Glutamatergic neuron (in vitro differentiated cells): ENCODE results near the gene CCDC61. TPM values are rescaled to one million over a fixed set of nuclear protein-coding genes. Genes with fewer than 3 reads are reported as not detected.

Experiments used
- DNase-seq: peaks from one replicate; pipeline ENCODE4 v3.0.0; 2022
- H3K27ac Mint-ChIP-seq: one replicate; pipeline ENCODE4 v1.8.0; 2020; ENCODE audit warnings: mild to moderate bottlenecking, mixed read lengths, inconsistent platforms; ENCODE audit not compliant: unreplicated experiment
- H3K27me3 Mint-ChIP-seq: one replicate; pipeline ENCODE4 v1.8.0; 2020; ENCODE audit warnings: mild to moderate bottlenecking, moderate library complexity, mixed read lengths, inconsistent platforms; ENCODE audit not compliant: unreplicated experiment
- H3K36me3 Mint-ChIP-seq: one replicate; pipeline ENCODE4 v1.8.0; 2020; ENCODE audit warnings: mild to moderate bottlenecking, mixed read lengths, inconsistent platforms; ENCODE audit not compliant: unreplicated experiment
- H3K4me1 Mint-ChIP-seq: one replicate; pipeline ENCODE4 v1.8.0; 2020; ENCODE audit warnings: mild to moderate bottlenecking, low read depth, mixed read lengths, inconsistent platforms; ENCODE audit not compliant: unreplicated experiment
- H3K4me3 Mint-ChIP-seq: one replicate; pipeline ENCODE4 v1.8.0; 2020; ENCODE audit warnings: mild to moderate bottlenecking, mixed read lengths, inconsistent platforms; ENCODE audit not compliant: unreplicated experiment
- H3K9me3 Mint-ChIP-seq: one replicate; pipeline ENCODE4 v1.8.0; 2020; ENCODE audit warnings: mild to moderate bottlenecking, moderate library complexity, mixed read lengths, inconsistent platforms; ENCODE audit not compliant: unreplicated experiment
- CTCF ChIP-seq: fragments of 200-600 bp; sonication (generic); IDR thresholded peaks from one replicate; pipeline ENCODE4 v1.5.0; 2021; ENCODE audit not compliant: partially characterized antibody, unreplicated experiment
- total RNA-seq: library from RNA; stranded (reverse); fragmentation: NEBNext Ultra II Directional; extraction: Animal tissue kit (Norgen Biotek cat#: 25700); gene quantifications from one replicate; pipeline ENCODE4 v1.2.1, GENCODE V29; 2021; ENCODE audit not compliant: unreplicated experiment

CCDC61 gene
- total RNA-seq, 1 donor from 2014 or later: 33.5 TPM

- TF ChIP-seq CTCF: no peak
- Mint-ChIP-seq H3K36me3 (peaks cover 5% of the 10 kb centered on the region), H3K27me3 (peaks cover 4% of the 10 kb centered on the region), H3K9me3 (no peaks in the 10 kb centered on the region), H3K4me1 (no peaks in the 10 kb centered on the region), H3K4me3 (no peak overlapping the region), H3K27ac (no peak overlapping the region)
- DNase-seq: no peak
Observed at GRCh38 chr19:46031781-46032596, 36.7 kb downstream of the CCDC61 start.

- TF ChIP-seq CTCF: no peak
- DNase-seq: no peak
- H3K4me1 Mint-ChIP-seq: no peaks in the 10 kb centered on the region
- H3K36me3 Mint-ChIP-seq: peaks cover 9% of the 10 kb centered on the region
- H3K9me3 Mint-ChIP-seq: no peaks in the 10 kb centered on the region
- H3K27ac Mint-ChIP-seq: no peak overlapping the region
- H3K27me3 Mint-ChIP-seq: peaks cover 4% of the 10 kb centered on the region
- no peak overlapping the region for H3K4me3 Mint-ChIP-seq
Observed at GRCh38 chr19:46032597-46033025, 37.3 kb downstream of the CCDC61 start.

- H3K9me3 Mint-ChIP-seq: no peaks in the 10 kb centered on the region
- H3K4me1 Mint-ChIP-seq: no peaks in the 10 kb centered on the region
- no peak overlapping the region for H3K27ac Mint-ChIP-seq
- peaks cover 9% of the 10 kb centered on the region for H3K36me3 Mint-ChIP-seq
- no peak for DNase-seq
- H3K4me3 Mint-ChIP-seq: no peak overlapping the region
- H3K27me3 Mint-ChIP-seq: peaks cover 4% of the 10 kb centered on the region
- no peak for TF ChIP-seq CTCF
Observed at GRCh38 chr19:46033401-46033800, 38.1 kb downstream of the CCDC61 start.

GRCh38 chr19:46035546-46035945, 40.3 kb downstream of the CCDC61 start:
- peaks cover 6% of the 10 kb centered on the region for H3K27me3 Mint-ChIP-seq
- no peak for TF ChIP-seq CTCF

GRCh38 chr19:46035986-46036743, 40.9 kb downstream of the CCDC61 start:
- Mint-ChIP-seq H3K27me3 (peaks cover 7% of the 10 kb centered on the region), H3K4me3 (no peak overlapping the region), H3K9me3 (peaks cover 3% of the 10 kb centered on the region), H3K36me3 (peaks cover 9% of the 10 kb centered on the region), H3K4me1 (no peaks in the 10 kb centered on the region), H3K27ac (no peak overlapping the region)
- TF ChIP-seq CTCF: no peak
- no peak for DNase-seq

More at GRCh38 chr19:46035546-46035945, 40.3 kb downstream of the CCDC61 start:
- no peak overlapping the region for H3K4me3 Mint-ChIP-seq
- no peak overlapping the region for H3K27ac Mint-ChIP-seq
- peaks cover 9% of the 10 kb centered on the region for H3K36me3 Mint-ChIP-seq
- DNase-seq: no peak
- peaks cover under 1% of the 10 kb centered on the region for H3K9me3 Mint-ChIP-seq
- H3K4me1 Mint-ChIP-seq: no peaks in the 10 kb centered on the region
